ENCODE measurements around the gene GOLPH3. TPM values are rescaled to one million over a fixed set of nuclear protein-coding genes. Genes with fewer than 3 reads are reported as not detected.

Gene GOLPH3
- total RNA-seq, 1 experiment from 2014 or later = 74.6 TPM

DNA sequence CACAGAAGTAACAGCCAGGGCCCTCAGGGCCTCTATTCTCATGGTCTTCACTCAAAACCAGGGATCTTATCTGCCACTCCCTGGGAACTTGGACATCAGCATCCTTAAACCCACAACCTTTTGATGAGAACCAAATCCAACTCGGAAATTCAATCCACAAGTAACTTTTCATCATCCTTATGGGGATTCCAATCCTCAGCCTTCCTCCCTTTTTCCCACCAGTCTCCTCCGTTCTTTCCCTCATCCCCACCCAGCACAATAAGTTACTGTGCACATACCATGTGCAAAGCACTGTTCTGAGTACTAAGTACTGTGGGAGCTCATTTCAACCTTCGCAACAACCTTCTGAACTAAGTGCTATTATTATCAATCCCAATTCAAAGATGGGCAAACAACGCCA lies 17.0 kb downstream of the GOLPH3 start:
- Histone ChIP-seq H3K9me3 (replicated peaks) (no peaks in the 10 kb centered on the region), H3K27me3 (no peaks in the 10 kb centered on the region), H3K4me3 (no peak overlapping the region)

DNA sequence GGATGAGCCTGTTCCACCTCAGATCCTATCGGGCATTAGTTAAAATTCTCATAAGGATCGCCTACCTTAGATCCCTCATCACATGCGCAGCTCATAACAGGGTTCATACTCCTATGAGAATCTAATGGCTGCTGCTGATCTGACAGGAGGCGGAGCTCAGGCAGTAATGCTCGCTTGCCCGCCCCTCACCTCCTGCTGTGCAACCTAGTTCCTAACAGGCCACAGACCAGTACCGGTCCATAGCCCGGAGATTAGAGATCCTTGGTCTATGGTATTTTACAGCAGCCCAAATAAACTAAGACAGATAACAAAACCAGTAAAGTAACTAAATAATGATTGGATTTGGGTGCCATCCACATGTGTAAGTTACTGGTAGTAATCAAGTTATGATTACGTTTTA lies 17.5 kb downstream of the GOLPH3 start:
- DNase-seq = no peak
- no peaks in the 10 kb centered on the region for H3K4me1 ChIP-seq
- H3K4me3 ChIP-seq = no peak overlapping the region
- H3K27me3 ChIP-seq = no peaks in the 10 kb centered on the region
- H3K27ac ChIP-seq = no peak overlapping the region
- H3K36me3 ChIP-seq = peaks cover 11% of the 10 kb centered on the region
- H3K9me3 ChIP-seq (replicated peaks) = no peaks in the 10 kb centered on the region

More for the DNA sequence above, 17.0 kb downstream of the GOLPH3 start:
- no peak overlapping the region for H3K27ac ChIP-seq
- no peaks in the 10 kb centered on the region for H3K4me1 ChIP-seq
- H3K36me3 ChIP-seq = peaks cover 10% of the 10 kb centered on the region
- DNase-seq = no peak

DNA sequence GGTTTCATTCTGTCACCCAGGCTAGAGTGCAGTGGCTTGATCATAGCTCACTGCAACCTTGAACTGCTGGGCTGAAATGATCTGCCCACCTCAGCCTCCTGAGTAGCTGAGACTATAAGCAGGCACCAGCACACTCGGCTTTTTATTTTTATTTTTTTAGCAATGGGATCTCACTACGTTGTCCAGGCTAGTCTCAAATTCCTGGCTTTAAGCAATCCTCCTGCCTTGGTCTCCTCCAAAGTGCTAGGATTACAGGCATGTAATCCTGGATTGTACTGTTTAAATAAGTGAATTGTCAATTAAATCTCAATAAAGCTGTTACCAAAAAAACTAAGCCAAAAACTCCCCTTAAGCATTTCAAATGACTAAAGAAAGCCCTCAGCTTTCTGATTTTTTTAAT lies 18.9 kb downstream of the GOLPH3 start:
- no peaks in the 10 kb centered on the region for H3K4me1 ChIP-seq
- no peak overlapping the region for H3K4me3 ChIP-seq
- no peaks in the 10 kb centered on the region for H3K27me3 ChIP-seq
- H3K27ac ChIP-seq = no peak overlapping the region
- H3K9me3 ChIP-seq (replicated peaks) = no peaks in the 10 kb centered on the region
- DNase-seq = no peak
- H3K36me3 ChIP-seq = peaks cover 17% of the 10 kb centered on the region

DNA sequence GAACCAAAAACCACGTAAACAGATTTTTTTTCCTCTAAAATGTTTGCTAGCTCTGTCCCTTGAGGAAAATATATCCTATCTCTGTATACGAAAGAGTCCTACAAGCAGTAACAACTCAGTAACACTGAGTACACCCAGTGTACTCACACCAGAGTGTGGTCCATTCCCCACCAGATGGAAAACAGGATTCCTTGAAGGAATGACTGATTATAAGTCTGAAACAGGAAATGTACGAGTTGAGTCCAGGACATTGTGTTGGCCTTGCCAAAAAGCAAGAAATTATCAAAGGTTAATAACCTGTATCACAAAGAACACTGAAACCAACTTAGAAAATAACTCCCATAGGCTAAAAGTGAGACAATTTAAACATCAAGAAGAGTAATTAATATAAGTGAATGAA lies 20.4 kb downstream of the GOLPH3 start:
- DNase-seq = no peak
- H3K27me3 ChIP-seq = no peaks in the 10 kb centered on the region
- peaks cover 17% of the 10 kb centered on the region for H3K36me3 ChIP-seq
- H3K9me3 ChIP-seq (replicated peaks) = no peaks in the 10 kb centered on the region
- no peak overlapping the region for H3K27ac ChIP-seq
- H3K4me3 ChIP-seq = no peak overlapping the region
- H3K4me1 ChIP-seq = no peaks in the 10 kb centered on the region

DNA sequence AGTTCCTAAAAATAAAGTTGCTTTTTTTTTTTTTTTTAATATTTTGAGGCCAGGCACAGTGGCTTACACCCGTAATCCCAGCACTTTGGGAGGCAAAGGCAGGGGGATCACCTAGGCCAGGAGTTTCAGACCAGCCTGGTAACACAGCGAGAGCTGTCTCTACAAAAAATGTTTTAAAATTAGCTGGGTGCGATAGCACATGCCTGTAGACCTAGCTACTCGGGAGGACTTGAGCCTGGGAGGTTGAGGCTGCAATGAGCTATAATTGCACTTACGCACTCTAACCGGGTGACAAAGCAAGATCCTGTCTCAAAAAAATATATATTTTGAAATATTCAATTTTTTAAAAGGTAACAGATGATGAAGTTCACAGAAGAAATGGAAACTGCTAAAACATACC lies 22.9 kb downstream of the GOLPH3 start:
- Histone ChIP-seq H3K4me3 (no peak overlapping the region), H3K27me3 (no peaks in the 10 kb centered on the region), H3K36me3 (peaks cover 32% of the 10 kb centered on the region), H3K9me3 (replicated peaks) (no peaks in the 10 kb centered on the region), H3K27ac (no peak overlapping the region), H3K4me1 (no peaks in the 10 kb centered on the region)
- no peak for DNase-seq

DNA sequence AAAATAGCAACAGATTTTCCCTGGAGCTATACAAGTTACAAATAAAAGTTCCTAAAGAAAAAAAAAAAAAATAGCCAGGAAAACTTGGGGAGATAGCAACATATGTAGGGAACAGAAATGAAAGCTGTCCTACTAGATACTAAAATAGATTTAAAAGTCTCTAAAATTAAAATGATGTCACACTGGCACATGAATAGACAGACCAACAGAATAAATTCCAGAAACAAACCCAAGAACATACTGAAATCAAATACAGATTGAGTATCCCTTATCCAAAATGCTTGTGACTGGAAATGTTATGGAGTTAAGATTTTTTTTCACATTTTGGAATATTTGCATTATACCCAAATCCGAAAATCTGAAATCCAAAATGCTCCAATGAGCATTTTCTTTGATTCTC lies 23.8 kb downstream of the GOLPH3 start:
- no peaks in the 10 kb centered on the region for H3K9me3 ChIP-seq (replicated peaks)
- H3K36me3 ChIP-seq = peaks cover 31% of the 10 kb centered on the region
- H3K4me3 ChIP-seq = no peak overlapping the region
- no peak for DNase-seq
- no peaks in the 10 kb centered on the region for H3K27me3 ChIP-seq
- H3K4me1 ChIP-seq = no peaks in the 10 kb centered on the region
- no peak overlapping the region for H3K27ac ChIP-seq

DNA sequence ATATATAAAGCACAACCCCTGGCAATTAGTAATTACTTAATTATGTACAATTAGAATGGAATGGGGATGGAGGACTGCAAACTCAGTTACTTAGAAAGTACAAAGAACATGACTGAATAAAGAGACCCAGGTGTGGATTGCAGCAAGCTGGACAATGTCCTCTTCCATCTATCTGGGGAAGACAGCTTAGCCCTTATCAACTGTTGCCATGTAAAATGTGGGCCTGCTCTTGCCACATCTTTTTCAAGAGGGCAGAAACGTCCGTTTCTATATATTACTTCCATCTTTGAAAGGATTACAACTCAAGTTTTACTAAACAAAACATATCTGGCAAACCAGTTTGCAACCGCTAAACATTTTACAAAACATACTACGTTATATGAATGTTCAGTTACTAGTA lies 26.2 kb downstream of the GOLPH3 start:
- H3K4me3 ChIP-seq = no peak overlapping the region
- no peaks in the 10 kb centered on the region for H3K27me3 ChIP-seq
- H3K9me3 ChIP-seq (replicated peaks) = no peaks in the 10 kb centered on the region; the same call in 1 of the 2 replicates
- peaks cover 40% of the 10 kb centered on the region for H3K36me3 ChIP-seq
- no peak for DNase-seq
- H3K27ac ChIP-seq = no peak overlapping the region
- no peaks in the 10 kb centered on the region for H3K4me1 ChIP-seq

DNA sequence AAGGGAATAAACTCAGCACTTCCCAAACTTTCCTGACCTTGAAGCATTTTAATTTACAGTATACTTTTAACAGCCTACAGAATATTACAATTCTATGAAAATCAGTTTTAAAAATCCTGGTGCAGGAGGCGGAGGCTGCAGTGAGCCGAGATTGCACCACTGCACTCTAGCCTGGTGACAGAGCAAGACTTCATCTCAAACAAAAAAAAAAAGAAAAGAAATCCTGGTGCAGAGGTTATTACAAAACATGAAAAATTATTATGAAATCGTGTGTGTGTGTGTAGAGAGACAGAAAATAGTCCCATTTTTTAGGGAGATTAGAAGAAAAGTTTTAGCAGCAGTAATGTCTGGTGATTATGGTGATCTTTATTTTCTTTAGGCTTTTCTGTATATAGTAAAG lies 26.9 kb downstream of the GOLPH3 start:
- Histone ChIP-seq H3K27ac (no peak overlapping the region), H3K4me1 (no peaks in the 10 kb centered on the region), H3K4me3 (no peak overlapping the region), H3K27me3 (no peaks in the 10 kb centered on the region), H3K36me3 (peaks cover 38% of the 10 kb centered on the region), H3K9me3 (replicated peaks) (no peaks in the 10 kb centered on the region; the same call in 1 of the 2 replicates)
- no peak for DNase-seq

DNA sequence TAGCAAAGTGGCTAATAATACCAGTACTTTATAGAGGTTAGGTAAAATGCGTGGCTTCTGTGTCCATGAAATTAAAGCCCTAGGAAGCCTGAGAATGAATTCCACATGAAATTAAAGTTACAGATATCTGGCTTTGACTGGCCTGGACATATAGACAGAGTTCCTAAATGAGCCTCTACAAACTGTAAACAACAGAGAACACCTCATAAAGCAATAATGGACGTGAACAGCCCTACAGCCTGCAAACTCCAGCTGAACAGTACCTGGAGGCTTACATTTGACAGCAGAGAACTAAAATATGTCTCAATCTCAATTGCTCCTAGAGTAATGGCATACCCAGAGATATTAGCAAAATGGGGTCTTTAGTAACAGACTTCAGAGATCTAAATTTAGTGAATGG lies 28.7 kb downstream of the GOLPH3 start:
- Histone ChIP-seq H3K4me1 (no peaks in the 10 kb centered on the region), H3K9me3 (replicated peaks) (no peaks in the 10 kb centered on the region; the same call in 1 of the 2 replicates), H3K27ac (no peak overlapping the region), H3K36me3 (peaks cover 34% of the 10 kb centered on the region), H3K27me3 (no peaks in the 10 kb centered on the region), H3K4me3 (no peak overlapping the region)
- DNase-seq = no peak

DNA sequence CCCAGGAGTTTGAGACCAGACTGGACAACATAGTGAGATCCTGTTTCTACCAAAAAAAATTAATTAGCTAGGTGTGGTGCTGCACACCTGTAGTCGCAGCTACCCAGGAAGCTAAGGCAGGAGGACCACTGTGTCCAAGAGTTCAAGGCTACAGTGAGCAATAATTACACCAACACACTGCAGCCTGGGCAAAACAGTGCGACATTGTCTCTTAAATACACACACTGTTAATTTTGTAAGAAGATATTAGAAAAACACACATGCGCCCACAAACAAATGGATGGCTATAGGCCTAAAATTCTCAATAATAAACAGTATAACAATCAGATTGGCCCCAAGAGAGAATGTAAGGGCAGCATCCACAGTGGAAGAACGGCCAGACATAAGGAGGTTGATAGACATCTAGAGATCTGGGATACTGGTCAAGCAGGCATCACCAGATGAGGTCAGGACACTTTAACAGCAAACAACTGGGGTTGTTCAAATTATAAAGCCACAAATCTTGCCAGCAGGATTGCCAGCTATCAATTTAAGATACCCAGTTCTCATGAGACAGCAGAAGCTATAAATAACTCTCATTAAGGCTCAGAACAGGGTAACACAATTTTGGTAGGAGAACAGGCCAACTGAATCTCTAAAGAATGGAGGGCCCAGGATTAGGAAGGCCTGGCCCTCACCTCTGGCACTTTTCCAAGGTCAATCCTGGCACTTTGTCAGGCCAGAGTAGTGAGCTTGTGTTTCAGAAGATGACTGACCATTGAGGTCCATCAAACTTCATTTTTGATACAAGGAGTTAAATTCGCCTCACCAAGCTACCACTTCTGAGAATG lies 29.5 kb downstream of the GOLPH3 start:
- Histone ChIP-seq H3K27ac (no peak overlapping the region), H3K36me3 (peaks cover 37% of the 10 kb centered on the region), H3K4me1 (no peaks in the 10 kb centered on the region), H3K27me3 (no peaks in the 10 kb centered on the region), H3K4me3 (no peak overlapping the region), H3K9me3 (replicated peaks) (no peaks in the 10 kb centered on the region; the same call in 1 of the 2 replicates)
- no peak for DNase-seq

DNA sequence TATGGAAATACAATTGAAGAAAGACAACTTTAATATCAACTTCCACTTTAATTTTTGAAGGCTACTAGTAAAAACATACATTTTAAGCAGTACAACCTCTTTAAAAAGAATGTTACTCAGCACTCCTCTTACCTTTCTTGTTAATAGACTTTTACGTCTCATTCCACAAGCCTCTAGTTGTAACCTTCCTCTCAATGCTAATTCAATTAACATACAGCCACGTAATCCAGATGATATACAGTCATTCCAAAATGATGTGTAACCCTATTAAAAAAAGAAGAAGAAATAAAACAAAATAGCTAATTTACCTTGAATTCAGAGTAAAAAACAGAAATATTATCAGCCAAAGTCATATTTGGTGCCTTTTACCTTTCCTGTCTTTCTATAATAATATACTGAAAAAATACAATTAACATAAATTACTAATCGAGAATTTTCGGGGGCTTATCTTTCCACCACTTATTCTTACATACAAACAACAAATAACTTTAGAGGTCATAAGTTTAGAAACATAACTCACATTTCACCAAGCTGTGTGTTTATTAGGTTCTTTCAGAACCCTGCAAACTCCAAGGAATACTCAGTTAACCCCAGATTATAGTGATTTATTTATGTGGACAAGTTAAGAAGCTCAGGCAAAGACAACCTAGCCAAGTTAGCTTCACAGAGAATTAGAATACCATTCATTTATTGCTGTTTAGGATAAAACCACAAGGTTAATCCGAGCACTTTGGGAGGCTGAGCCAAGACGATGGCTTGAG lies 30.3 kb downstream of the GOLPH3 start:
- no peak overlapping the region for H3K4me3 ChIP-seq
- DNase-seq = no peak
- no peaks in the 10 kb centered on the region; the same call in 1 of the 2 replicates for H3K9me3 ChIP-seq (replicated peaks)
- H3K27ac ChIP-seq = no peak overlapping the region
- H3K36me3 ChIP-seq = peaks cover 41% of the 10 kb centered on the region
- H3K4me1 ChIP-seq = no peaks in the 10 kb centered on the region
- no peaks in the 10 kb centered on the region for H3K27me3 ChIP-seq

DNA sequence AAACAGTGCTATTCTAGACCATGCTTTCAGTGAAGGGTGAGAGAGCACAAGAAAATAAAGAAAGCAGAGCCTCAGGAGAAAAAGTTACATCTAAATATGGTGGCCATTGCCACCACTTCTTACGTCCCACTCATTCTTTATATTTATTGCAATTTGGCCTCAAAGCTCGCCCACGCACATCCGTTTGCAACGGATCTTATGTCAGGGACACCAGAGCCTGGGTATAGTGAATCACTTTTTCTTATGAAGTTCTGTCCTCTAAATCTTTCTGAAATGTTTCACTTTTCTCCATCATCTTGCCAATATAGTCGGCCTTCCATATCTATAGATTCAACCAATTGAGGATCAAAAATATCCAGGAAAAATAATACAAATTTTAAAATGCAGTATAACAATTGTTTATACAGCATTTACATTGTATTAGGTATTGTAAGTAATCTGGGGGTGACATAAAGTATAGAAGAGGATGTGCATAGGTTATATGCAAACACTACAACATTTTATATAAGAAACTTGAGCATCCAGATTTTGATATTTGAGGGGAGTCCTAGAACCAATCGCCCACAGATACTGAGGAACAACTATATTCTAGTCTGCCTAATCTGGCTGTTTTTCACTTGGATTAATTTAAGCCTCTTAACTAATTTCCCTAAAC lies 35.2 kb downstream of the GOLPH3 start:
- Histone ChIP-seq H3K9me3 (replicated peaks) (no peaks in the 10 kb centered on the region; the same call in 1 of the 2 replicates), H3K27me3 (no peaks in the 10 kb centered on the region), H3K4me1 (no peaks in the 10 kb centered on the region), H3K36me3 (peaks cover 42% of the 10 kb centered on the region), H3K27ac (no peak overlapping the region), H3K4me3 (no peak overlapping the region)
- no peak for DNase-seq

DNA sequence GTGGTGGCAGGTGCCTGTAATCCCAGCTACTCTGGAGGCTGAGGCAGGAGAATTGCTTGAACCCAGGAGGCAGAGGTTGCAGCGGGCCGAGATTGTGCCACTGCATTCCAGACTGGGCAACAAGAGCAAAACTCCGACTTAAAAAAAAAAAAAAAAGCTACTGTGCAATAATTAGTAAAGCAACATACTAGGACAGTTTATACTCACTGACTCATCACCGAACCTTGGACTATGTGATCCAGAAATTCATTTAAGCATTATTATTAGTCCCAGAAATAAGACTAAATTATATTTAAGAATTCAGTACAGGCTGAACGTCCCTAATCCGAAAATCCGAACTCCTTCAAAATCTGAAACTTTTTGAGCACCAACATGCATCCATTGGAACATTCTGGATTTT lies 37.8 kb downstream of the GOLPH3 start:
- Histone ChIP-seq H3K36me3 (peaks cover 49% of the 10 kb centered on the region), H3K27me3 (no peaks in the 10 kb centered on the region), H3K27ac (no peak overlapping the region), H3K4me1 (no peaks in the 10 kb centered on the region), H3K9me3 (replicated peaks) (no peaks in the 10 kb centered on the region), H3K4me3 (no peak overlapping the region)
- no peak for DNase-seq

DNA sequence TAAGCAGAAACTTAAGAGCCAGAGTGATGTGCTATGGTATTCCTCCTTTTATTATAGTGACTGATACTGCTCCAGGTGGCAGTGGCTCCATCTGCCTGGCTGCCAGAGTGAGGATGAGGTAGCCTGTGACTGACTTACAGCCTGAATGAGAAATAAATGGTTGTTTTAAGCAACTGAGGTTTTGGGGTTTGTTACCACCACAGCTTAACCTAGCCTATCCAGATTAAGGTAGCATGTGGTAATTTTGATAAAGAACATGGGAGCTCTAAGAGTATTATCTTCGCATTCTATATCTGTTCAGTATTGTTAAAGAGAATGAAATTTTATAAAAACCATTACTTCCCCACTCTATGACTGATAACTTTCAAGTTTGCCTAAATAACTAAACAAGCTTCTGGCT lies 39.0 kb downstream of the GOLPH3 start:
- Histone ChIP-seq H3K36me3 (peaks cover 57% of the 10 kb centered on the region), H3K4me1 (no peaks in the 10 kb centered on the region), H3K27me3 (no peaks in the 10 kb centered on the region), H3K4me3 (no peak overlapping the region), H3K27ac (no peak overlapping the region), H3K9me3 (replicated peaks) (no peaks in the 10 kb centered on the region)
- DNase-seq = no peak

DNA sequence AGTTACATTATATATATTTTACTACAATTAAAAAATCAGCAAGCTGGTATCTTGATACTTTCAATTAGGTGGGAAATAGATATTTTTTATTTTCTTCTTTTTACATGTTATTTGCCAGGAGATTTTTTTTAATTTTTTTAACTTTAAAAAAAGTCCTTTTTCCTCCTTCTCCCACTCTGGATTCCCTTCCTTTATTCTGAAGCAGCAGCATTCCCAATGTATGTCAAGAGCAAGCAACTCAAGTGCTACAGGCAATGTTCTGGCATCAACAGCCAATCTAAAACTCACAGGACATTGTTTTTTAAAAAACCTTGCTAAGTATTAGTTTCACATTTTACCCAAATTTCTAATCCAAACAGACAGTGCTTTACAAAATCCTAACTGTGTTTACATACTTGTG lies 41.4 kb downstream of the GOLPH3 start:
- Histone ChIP-seq H3K27ac (no peak overlapping the region), H3K9me3 (replicated peaks) (no peaks in the 10 kb centered on the region), H3K4me3 (no peak overlapping the region), H3K27me3 (no peaks in the 10 kb centered on the region), H3K4me1 (no peaks in the 10 kb centered on the region), H3K36me3 (peaks cover 50% of the 10 kb centered on the region)
- no peak for DNase-seq
